HEK293 (cell line): ENCODE results near the gene INVS.

ENCODE experiments used
- BCL11A ChIP-seq: fragments of 450-650 bp; formaldehyde crosslinking; IDR thresholded peaks from 2 replicates; pipeline ENCODE4 v1.5.1; 2016; ENCODE audit warnings: low read depth, missing biosample characterization, missing genetic modification characterization
- CTCF ChIP-seq: fragments of 450-650 bp; formaldehyde crosslinking; IDR thresholded peaks from 2 replicates; pipeline ENCODE4 v1.5.1; 2016; ENCODE audit warnings: missing biosample characterization, missing genetic modification characterization
- HOXA7 ChIP-seq: sonication (generic); formaldehyde crosslinking; IDR thresholded peaks from 2 replicates; pipeline ENCODE4 v1.8.1; 2022; ENCODE audit warnings: missing genetic modification reagents, borderline replicate concordance
- IKZF3 ChIP-seq: fragments of 450-650 bp; IDR thresholded peaks from 2 replicates; pipeline ENCODE4 v1.5.0; 2018; ENCODE audit warnings: missing biosample characterization, mild to moderate bottlenecking, missing genetic modification characterization, moderate library complexity
- REST ChIP-seq: fragments of 450-650 bp; formaldehyde crosslinking; IDR thresholded peaks from 2 replicates; pipeline ENCODE4 v1.5.1; 2016; ENCODE audit warnings: missing biosample characterization, missing genetic modification characterization
- SALL2 ChIP-seq: fragments of 450-650 bp; formaldehyde crosslinking; IDR thresholded peaks from 2 replicates; pipeline ENCODE4 v1.5.0; 2017; ENCODE audit warnings: missing biosample characterization, mild to moderate bottlenecking, missing genetic modification characterization, borderline replicate concordance
- SCRT2 ChIP-seq: fragments of 450-650 bp; formaldehyde crosslinking; IDR thresholded peaks from 2 replicates; pipeline ENCODE4 v1.5.1; 2016; ENCODE audit warnings: missing biosample characterization, missing genetic modification characterization
- ZNF155 ChIP-seq: fragments of 450-650 bp; formaldehyde crosslinking; IDR thresholded peaks from 2 replicates; pipeline ENCODE4 v1.5.1; 2016; ENCODE audit warnings: missing biosample characterization, missing genetic modification characterization
- ZNF248 ChIP-seq: fragments of 450-650 bp; formaldehyde crosslinking; IDR thresholded peaks from 2 replicates; pipeline ENCODE4 v1.5.1; 2017; ENCODE audit warnings: missing biosample characterization, missing genetic modification characterization
- ZNF350 ChIP-seq: fragments of 450-650 bp; formaldehyde crosslinking; IDR thresholded peaks from 2 replicates; pipeline ENCODE4 v1.5.0; 2017; ENCODE audit warnings: missing biosample characterization, mild to moderate bottlenecking, missing genetic modification characterization
- ZNF776 ChIP-seq: fragments of 450-650 bp; formaldehyde crosslinking; IDR thresholded peaks from 2 replicates; pipeline ENCODE4 v1.5.0; 2017; ENCODE audit warnings: missing biosample characterization, missing genetic modification characterization, borderline replicate concordance
- TF ChIP-seq, protein P1 (sequence below): fragments of 450-650 bp; IDR thresholded peaks from 2 replicates; pipeline ENCODE4 v1.5.1; 2018; ENCODE audit warnings: missing biosample characterization, missing genetic modification characterization

DNA sequence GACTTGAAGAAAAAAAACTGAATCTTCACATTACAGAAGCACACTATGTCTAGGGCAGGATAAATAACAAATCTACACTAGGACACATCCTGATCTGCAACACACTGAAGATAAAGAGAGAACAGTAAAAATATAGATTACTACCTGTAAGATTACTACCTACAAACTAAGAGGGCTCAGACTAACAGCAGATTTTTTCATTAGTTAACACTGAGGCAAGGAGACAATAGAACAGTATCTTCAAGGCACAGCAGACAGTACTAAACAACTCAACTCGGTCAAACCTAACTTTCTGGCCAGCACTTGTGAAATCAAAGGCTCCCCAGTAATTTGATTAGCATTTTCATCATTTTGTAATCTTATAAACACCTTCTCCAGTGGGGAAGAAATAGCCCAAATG lies 207.2 kb downstream of the INVS start:
- TF ChIP-seq CTCF (tag by site-specific recombination) (no peak), ZNF776 (no peak), BCL11A (tag by site-specific recombination) (no peak), ZNF350 (tag by site-specific recombination) (no peak), SCRT2 (tag by site-specific recombination) (no peak), SALL2 (tag by site-specific recombination) (no peak), IKZF3 (tag by site-specific recombination) (no peak), ZNF248 (no peak), ZNF155 (tag by site-specific recombination) (no peak), HOXA7 (CRISPR knock-in tag) (no peak), REST (tag by site-specific recombination) (no peak)
- TF ChIP-seq, protein P1, sequence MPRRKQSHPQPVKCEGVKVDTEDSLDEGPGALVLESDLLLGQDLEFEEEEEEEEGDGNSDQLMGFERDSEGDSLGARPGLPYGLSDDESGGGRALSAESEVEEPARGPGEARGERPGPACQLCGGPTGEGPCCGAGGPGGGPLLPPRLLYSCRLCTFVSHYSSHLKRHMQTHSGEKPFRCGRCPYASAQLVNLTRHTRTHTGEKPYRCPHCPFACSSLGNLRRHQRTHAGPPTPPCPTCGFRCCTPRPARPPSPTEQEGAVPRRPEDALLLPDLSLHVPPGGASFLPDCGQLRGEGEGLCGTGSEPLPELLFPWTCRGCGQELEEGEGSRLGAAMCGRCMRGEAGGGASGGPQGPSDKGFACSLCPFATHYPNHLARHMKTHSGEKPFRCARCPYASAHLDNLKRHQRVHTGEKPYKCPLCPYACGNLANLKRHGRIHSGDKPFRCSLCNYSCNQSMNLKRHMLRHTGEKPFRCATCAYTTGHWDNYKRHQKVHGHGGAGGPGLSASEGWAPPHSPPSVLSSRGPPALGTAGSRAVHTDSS (tag by site-specific recombination): no peak
